ENCODE data around the gene DCTN3.

- no peak for TF ChIP-seq GATA2 (IDR thresholded peaks at IDR 0.05; ENCODE audit: low read depth, low read length)
- TF ChIP-seq GATA3 (IDR thresholded peaks at IDR 0.05; ENCODE audit: low read depth, low read length), result no peak
Measured at GRCh38 chr9:34606905-34607304, 13.4 kb downstream of the DCTN3 start.
